ENCODE data around the gene FAM107B.

GRCh38 chr10:14605231-14605925, 169.3 kb downstream of the FAM107B start:
- TF ChIP-seq POLR2AphosphoS5 (IDR thresholded peaks at IDR 0.05), result peak; percentile 17
- no peak for TF ChIP-seq POLR2A (IDR thresholded peaks at IDR 0.05)
- no peak for TF ChIP-seq CTCF (IDR thresholded peaks at IDR 0.05)
- TF ChIP-seq EP300 (IDR thresholded peaks at IDR 0.05), result no peak

Measured in gastroesophageal sphincter (tissue), 3 donors.